ENCODE data around the gene MAP2K1.

DNA sequence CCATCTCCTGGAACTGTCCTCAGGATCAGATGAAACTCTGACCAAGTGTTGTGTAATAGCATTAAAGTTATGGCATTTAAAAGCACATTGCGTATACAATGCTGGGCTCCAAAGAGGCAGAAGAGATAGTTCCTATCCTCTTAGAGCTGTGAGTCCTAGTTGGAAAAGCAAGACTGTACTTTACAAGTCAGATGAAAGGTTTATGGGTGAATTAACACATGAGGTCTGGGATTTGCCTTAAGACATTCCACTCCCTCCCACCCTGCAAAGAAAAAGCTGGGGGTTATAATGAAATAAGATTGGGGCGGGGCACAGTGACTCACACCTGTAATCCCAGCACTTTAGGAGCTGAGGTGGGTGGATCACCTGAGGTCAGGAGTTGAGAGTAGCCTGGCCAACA lies 75.2 kb downstream of the MAP2K1 start:
- TF ChIP-seq HNRNPL (IDR thresholded peaks at IDR 0.05; ENCODE audit: low read depth, low read length) (no peak), PHF20 (IDR thresholded peaks at IDR 0.05; ENCODE audit: partially characterized antibody) (no peak), SETDB1 (IDR thresholded peaks at IDR 0.05; ENCODE audit: low read length) (no peak), ZNF561 (CRISPR knock-in tag; conservative IDR thresholded peaks at IDR 0.05) (no peak), RFX5 (IDR thresholded peaks at IDR 0.05; ENCODE audit: low read depth, low read length) (no peak), ZFP1 (CRISPR knock-in tag; IDR thresholded peaks at IDR 0.05) (no peak), KLF6 (CRISPR knock-in tag; IDR thresholded peaks at IDR 0.05; ENCODE audit: borderline replicate concordance) (no peak), POLR2A (conservative IDR thresholded peaks at IDR 0.05) (no peak), NCOA1 (IDR thresholded peaks at IDR 0.05; ENCODE audit: low read depth) (no peak), FOXM1 (IDR thresholded peaks at IDR 0.05; ENCODE audit: low read depth) (no peak), FOXM1 (CRISPR knock-in tag; IDR thresholded peaks at IDR 0.05; ENCODE audit: low read depth) (no peak), SP1 (CRISPR knock-in tag; IDR thresholded peaks at IDR 0.05) (no peak)
- TF ChIP-seq, protein P1, sequence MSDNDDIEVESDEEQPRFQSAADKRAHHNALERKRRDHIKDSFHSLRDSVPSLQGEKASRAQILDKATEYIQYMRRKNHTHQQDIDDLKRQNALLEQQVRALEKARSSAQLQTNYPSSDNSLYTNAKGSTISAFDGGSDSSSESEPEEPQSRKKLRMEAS (CRISPR knock-in tag; IDR thresholded peaks at IDR 0.05), result no peak
